HG02884 (cell line): Measurements from ENCODE around the gene TMEM42.

Source experiments
- ATAC-seq: cut with Tn5 transposase; IDR thresholded peaks from one replicate; pipeline ENCODE4 v1.9.1; 2021; ENCODE audit warnings: mild to moderate bottlenecking, moderate library complexity; ENCODE audit not compliant: unreplicated experiment

Gene TMEM42

DNA sequence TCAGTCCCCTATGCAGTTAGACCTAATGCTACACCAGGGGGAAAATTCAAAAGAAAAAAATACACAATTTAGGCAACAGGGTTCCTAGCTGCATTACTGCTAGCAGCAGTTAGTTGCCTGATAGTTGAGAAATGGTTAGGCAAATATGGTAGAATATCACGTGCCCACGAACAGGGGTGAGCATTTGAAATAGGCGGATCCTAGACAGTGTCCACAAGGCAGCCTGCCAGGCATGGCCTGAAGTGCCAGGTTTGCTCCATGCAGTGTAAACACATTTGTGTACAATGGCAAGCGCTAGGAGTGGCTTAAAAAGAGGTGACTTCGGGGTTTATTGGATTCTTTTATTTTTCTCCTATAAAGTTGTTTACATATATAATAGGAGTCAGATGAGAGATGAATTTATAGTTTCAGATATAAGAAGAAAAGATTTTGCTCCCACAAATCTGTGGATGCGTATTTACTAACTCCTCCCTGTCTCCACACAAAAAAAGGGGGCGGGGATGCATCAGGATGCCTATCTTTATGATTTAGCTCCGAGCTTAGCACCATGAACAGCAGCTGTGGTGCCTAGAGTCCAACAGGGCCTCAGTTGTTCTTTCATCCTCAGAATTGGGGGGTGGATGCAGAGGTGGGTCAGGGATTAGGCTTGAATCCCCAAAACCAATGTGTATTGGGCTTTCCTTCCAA, 8.8 kb downstream of the TMEM42 start:
- ATAC-seq, result no peak

GRCh38 chr3:44874308-44874707, 12.6 kb downstream of the TMEM42 start, which contains the start of gene TGM4:
TSS of gene TGM4 (plus strand) at chr3:44874608. CDS start at chr3:44874679, 71 bp downstream.
- ATAC-seq, result no peak

DNA sequence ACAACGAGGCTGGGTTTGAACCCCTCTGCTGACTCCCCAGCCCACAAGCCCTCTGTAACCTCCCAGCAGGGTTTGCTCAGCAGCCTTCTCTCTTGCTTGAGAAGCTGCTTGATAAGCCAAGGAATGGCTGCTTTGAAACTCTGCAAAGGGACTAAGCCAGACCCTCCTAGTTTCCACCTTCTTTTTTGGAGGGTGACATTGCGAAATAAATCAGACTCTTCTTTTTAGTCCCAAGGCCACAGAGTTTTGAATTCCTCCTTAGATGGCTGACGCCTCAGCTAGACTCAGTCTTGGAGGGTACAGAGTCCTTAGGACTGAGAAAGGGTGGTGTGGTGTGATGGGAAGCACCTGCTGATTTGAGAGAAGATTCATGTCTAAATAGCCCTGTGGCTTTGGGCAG, 13.9 kb downstream of the TMEM42 start:
- no peak for ATAC-seq

DNA sequence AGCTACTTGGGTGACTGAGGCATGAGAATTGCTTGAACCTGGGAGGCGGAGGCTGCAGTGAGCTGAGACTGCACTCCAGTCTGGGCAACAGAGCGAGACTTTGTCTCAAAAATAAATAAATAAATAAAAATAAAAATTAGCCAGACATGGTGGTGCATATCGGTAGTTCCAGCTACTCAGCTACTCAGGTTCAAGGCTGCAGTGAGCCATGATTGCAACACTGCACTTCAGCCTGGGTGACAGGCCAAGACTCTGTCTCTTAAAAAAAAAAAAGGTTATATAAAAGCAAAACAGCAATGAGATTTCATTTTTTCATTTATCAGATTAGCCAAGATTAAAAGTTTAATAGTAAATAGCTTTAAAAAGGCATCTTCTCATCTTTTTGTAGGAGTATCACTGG, 15.6 kb downstream of the TMEM42 start:
- ATAC-seq, result no peak

GRCh38 chr3:44880284-44880683, 18.6 kb downstream of the TMEM42 start:
- no peak for ATAC-seq

DNA sequence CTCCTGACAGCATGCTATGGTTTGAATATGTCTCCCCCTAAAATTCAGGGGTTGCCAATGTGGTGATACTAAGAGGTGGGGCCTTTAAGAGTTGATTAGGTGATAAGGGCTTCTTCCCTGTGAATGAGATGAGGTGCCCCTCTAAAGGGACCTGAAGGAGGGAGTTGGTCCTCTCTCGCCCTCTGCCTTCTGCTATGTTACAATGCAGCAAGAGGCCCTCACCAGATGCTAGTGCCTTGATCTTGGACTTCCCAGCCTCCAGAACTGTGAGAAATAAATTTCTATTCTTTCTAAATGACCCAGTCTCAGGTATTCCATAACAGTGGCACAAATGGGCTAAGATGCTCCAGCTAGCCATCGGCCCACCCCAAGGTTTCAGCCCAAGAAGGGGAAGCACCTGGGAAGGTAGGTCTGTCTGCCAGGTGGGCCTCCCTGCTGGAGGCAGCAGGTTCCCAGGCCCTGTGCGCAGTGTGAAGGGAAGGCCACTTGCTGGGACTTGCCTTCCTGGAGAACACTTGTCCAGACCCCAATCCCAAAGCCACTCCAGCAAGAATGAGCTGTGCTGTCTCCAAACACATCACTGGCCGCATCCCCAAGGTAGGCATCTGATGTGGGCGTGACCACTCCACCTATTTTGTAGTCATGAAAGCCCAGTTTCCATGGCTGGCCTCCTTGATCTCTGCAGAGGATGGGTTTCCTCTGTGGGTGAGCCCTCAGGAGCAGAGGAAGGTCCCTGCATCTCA, 21.7 kb downstream of the TMEM42 start:
- ATAC-seq, result no peak

GRCh38 chr3:44883999-44884431, 22.3 kb downstream of the TMEM42 start:
- no peak for ATAC-seq

DNA sequence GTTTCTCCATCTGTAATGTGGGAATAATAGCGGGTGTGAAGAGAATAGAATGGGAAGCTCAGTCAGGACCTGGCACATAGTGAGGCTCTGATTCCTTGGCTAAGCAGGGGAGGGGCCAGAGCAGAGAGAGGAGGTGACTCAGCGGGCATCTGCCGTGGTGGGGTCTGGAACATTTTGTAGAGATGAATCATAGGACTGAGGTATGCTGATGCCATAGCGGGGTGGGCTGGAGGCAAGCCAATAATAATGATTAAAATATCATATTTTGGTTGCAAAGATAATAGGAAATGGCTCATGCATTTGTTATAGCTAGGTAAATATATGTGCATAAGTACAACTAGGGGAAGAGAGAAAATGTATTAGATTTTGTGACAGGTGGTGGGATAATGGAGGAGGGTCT, 23.9 kb downstream of the TMEM42 start:
- ATAC-seq, result no peak

DNA sequence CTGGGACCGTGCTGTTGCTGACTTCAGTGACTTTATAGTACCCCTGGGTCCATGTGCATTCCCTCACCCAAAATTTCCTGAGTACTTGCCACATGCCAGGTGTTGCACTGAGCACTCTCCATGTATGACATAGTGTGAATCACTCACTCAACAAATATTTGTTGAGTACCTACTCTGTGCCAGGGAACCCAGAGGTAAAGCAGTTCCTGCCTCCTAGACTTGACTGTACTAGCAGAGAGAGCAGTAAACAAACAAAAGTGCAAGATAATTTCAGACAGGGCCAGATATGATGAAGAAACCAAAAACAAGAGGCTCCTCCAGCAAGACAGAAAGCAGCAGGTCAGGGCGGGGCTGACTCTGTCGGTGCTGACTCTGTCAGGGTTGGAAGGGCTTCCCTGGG, 24.8 kb downstream of the TMEM42 start:
- no peak for ATAC-seq

DNA sequence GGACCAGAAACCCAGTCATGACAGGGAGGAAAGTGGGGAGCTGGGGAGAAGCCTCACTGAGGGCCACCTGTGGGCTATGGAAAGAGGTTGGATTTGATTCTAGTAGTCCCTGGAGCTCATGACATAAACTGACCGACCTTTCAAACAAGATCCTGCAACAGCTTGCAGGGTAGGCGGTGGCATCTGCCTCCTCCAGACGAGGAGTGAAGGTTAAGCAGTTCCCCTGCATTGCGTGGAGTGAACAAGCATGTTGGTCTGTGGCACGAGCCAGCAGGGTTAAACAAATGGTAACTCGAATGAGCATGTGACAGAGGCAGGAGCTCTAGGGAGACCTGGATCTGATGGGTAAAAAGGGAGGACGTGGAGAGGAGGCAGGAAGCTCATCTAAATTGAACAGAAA, 25.4 kb downstream of the TMEM42 start:
- ATAC-seq, result no peak

DNA sequence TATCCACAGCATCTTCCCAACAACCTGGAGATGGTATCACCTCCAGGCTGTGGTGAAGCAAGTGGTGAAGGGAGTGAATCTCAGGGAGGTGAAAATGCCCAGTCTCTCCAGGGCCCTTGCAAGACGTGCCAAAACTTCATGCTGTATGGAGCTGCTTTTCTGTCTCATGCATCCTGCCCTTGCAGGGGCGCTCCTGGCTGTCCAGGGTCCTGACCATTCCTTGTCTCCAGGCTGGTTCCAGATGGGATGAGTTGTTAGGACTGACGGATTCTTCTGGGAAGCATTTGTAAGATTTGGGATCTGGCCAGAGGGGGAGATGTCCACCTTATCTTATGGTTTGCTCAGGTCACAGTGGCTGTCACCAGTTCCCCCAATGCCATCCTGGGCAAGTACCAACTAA, 28.5 kb downstream of the TMEM42 start:
- no peak for ATAC-seq

DNA sequence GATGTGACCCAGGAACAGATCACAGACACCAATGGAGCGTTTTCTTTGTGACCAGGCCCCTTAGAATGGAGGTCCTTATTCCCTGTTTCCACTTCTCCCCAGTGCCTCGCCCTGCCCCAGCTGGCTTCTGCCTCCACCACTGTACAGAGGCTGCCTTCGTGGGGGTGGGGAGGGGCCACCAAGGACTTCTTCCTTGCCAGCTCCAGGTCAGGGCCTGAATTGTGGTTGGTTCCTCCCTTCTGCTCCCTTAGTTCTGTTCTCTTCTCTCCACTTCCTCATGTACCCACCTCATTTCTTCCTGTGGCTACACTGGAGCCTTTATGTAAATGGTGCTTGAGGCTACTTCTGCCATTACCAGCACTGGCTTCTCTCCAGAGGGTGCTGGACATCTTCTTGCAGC, 29.1 kb downstream of the TMEM42 start:
- ATAC-seq, result no peak

DNA sequence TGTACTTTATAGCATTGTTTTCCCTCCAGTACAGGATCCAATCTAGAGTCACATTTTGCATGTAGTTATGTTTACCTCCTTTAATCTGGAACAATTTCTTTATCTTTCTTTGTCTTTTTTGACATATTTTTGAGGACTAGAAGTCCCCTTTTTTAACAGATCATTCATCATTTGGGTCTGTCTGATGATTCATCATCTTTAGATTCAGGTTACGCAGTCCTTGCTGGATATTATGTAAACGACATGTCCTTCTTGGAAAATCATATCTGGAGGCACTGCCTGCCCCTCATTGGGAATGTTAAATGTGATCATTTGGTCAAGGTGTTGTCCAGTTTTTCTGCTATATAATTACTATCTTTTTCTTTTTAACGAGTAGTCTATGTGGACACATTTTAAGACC, 31.0 kb downstream of the TMEM42 start:
- no peak for ATAC-seq

- ATAC-seq, result no peak
These were observed 31.4 kb downstream of the TMEM42 start for GRCh38 chr3:44893097-44893496.

- ATAC-seq, result no peak
These were observed 32.8 kb downstream of the TMEM42 start for GRCh38 chr3:44894485-44894884.

DNA sequence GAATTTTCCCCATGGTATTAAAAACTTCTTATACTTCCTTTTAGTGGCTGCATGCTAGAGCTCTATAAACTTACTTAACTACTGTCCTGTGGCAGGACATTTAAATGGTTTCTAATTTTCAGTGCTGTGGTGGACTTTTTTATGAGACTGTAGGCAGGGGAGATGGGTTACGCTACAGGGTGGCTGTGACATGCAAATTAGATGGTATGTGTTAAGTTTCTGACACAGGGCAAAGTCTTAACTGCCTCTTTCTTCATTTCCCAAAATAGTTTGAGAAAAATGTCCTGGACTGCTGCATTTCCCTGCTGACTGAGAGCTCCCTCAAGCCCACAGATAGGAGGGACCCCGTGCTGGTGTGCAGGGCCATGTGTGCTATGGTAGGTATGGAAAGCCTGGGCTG, 34.7 kb downstream of the TMEM42 start:
- no peak for ATAC-seq

DNA sequence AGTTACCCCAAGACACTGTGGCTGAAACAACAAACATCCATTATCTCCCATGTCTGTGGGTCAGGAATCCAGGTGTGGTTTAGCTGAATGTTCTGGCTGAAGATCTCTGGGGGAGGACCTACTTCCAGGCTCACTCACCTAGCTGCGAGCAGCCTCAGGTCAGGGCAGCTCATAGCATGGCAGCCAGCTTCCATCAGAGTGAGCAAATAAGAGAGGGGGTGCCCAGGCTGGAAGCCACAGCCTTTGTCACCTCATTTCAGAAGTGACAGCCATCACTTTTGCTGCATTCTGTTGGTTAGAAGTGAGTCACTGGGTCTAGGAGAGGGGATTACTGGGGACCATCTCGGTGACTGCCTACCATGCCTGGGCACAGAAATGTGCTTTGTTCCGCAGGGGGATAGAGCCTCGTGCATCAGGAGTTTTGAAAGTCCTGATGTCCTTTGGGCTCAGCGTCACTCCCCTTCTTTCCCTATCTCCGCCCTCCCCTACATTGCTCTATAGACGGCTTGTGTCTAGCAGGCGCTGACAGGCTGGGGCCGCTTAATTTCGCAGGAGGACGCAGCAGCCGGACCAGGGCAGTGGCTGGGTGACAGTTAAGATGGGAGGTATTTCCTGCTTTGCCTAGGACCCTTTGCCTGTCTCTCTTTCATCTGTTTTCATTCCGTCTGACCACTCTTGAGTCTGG, 38.1 kb downstream of the TMEM42 start:
- no peak for ATAC-seq

GRCh38 chr3:44902628-44903027, 40.9 kb downstream of the TMEM42 start:
- ATAC-seq, result no peak

GRCh38 chr3:44903314-44903713, 41.6 kb downstream of the TMEM42 start:
- ATAC-seq, result no peak

DNA sequence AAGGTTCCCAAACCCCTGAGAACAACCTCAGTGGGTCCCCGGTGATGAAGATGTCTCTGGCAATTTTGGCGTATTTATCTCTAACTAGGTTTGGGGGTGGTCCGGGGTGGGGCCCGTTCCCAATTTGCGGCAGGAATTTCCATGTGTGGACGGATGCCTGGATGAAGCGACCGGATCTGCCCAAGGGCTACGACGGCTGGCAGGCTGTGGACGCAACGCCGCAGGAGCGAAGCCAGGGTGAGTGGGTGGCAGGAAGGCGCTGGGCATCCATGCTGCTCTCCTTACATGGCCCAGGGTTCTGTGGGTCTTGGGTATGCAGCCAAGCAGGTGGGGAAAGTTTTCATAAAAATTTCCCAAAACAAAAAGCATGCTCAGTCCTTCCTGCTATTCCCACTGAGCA, 42.0 kb downstream of the TMEM42 start:
- no peak for ATAC-seq

DNA sequence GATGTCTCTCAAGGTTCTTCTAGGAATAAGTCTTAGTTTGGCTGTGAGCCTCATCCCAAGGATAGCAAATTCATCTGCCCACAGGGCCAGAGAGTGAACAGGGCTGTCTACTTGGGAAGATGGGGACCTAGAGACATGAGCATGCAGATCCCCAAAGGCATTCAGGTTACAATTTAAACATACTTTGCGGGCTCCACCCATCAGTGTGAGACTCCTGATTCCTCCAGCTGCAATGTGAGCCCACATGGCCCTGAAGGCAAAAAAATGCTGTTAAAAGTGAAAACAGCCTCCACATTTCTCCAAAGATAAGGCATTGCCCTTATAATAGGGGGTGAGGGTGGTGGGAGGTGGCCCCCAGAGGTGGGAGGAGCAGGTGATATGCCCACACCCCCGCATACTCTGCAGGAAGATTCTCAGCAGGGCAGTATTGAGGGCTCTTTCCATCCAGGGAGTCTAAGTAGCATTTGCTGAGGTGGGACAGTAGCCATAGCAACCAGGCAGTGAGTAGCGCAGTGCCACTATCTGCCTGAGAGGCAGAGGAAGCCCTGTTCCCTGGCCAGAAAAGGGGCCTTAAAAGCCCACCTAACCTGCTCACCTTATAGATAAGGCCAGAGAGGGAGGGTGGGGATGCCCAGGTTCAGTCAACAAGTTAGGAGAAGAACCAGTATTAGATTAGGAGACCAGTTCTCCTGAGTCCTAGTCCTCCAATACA, 43.9 kb downstream of the TMEM42 start:
- no peak for ATAC-seq
